GM13977 (cell line): ENCODE results near the gene NFYB.

Experiments
- DNase-seq: peaks from one replicate; pipeline ENCODE4 v3.0.0; 2012; ENCODE audit warnings: low spot score
- CTCF ChIP-seq: IDR thresholded peaks from 2 replicates; pipeline ENCODE4 v1.5.1; 2012; ENCODE audit warnings: mild to moderate bottlenecking, control low read depth; ENCODE audit not compliant: insufficient read depth; ENCODE audit errors: extremely low read depth, missing control alignments
- in situ Hi-C: fragments of 300-500 bp; cut with MboI; formaldehyde crosslinking; loops from one replicate; pipeline ENCODE4 v1.12.0; 2022; ENCODE audit warnings: low sequenced_read_pairs, low pct_unique_long_range_greater_than_20kb, mixed read lengths, inconsistent platforms; ENCODE audit not compliant: unreplicated experiment

NFYB gene

GRCh38 chr12:104083769-104084475 is 54.1 kb downstream of the NFYB start:
- in situ Hi-C loops, result no loop called here
- DNase-seq, result peak; percentile 55
- TF ChIP-seq CTCF, result no peak

GRCh38 chr12:104080764-104081163 is 57.2 kb downstream of the NFYB start:
- in situ Hi-C loops, result no loop called here
- DNase-seq, result no peak
- TF ChIP-seq CTCF, result no peak

GRCh38 chr12:104079024-104079423 is 59.0 kb downstream of the NFYB start:
- in situ Hi-C loops, result no loop called here
- no peak for TF ChIP-seq CTCF
- no peak for DNase-seq

- in situ Hi-C loops, result no loop called here
- TF ChIP-seq CTCF, result no peak
- no peak for DNase-seq
These were observed 64.3 kb downstream of the NFYB start for GRCh38 chr12:104073699-104074098.

- no peak for DNase-seq
- in situ Hi-C loops, result no loop called here
- TF ChIP-seq CTCF, result no peak
These were observed 65.9 kb downstream of the NFYB start for GRCh38 chr12:104072099-104072498.
